ENCODE data around the gene DEXI. TPM values are rescaled to one million over a fixed set of nuclear protein-coding genes. Genes with fewer than 3 reads are reported as not detected.

Gene DEXI
- total RNA-seq, 4 donors from 2014 or later: 106 to 133 (median 125) TPM

DNA sequence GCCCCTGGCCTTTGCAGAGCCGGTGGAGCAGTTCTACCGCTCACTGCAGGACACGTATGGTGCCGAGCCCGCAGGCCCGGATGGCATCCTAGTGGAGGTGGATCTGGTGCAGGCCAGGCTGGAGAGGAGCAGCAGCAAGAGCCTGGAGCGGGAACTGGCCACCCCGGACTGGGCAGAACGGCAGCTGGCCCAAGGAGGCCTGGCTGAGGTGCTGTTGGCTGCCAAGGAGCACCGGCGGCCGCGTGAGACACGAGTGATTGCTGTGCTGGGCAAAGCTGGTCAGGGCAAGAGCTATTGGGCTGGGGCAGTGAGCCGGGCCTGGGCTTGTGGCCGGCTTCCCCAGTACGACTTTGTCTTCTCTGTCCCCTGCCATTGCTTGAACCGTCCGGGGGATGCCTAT is 35.8 kb downstream of the DEXI start:
- H3K27ac ChIP-seq (replicated peaks in 1 of 4): no peak overlapping the region
- TF ChIP-seq CTCF (IDR thresholded peaks at IDR 0.05) (no peak), POLR2A (IDR thresholded peaks at IDR 0.05; ENCODE audit: low read depth) (no peak), POLR2AphosphoS5 (IDR thresholded peaks at IDR 0.05) (no peak), EP300 (IDR thresholded peaks at IDR 0.05) (no peak)
- H3K36me3 ChIP-seq: peaks cover 0 to 53% (median 24%) of the 10 kb centered on the region in 4 donors
- DNase-seq (ENCODE audit: extremely low spot score): no peak
- no peaks in the 10 kb centered on the region for H3K4me1 ChIP-seq
- no peak overlapping the region for H3K4me3 ChIP-seq
- WGBS: 89% methylated on average over 14 of the region's 19 CpGs
- intact Hi-C loops (cut with DNase I): no loop called here
- H3K9me3 ChIP-seq: peaks cover 0 to 13% (median 3%) of the 10 kb centered on the region in 4 donors
- H3K27me3 ChIP-seq: peaks cover 0 to 6% (median 0%) of the 10 kb centered on the region in 4 donors

DNA sequence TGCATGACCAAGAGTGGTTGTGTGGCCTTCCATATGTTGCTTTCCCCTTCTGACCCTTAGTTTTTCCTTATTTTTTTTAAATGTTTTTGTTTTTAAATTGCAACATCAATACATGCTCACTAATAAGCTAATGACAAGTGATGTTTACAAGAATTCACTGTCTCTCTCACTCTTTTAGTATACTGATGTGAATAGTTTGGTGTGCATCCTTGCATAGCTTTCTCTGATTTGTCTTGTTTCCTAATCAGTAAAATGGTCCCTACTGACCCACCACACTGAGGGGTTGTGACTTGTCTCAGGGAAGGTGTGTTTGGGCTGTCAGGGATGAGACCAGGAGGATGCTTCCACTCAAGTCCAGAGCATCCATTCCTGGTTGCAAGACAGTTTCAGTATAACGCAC is 39.3 kb downstream of the DEXI start:
- no peak overlapping the region for H3K4me3 ChIP-seq
- intact Hi-C loops (cut with DNase I): no loop called here
- DNase-seq (ENCODE audit: extremely low spot score): no peak
- WGBS: 83% methylated on average over 1 of the region's 1 CpG
- H3K4me1 ChIP-seq: no peaks in the 10 kb centered on the region
- no peak overlapping the region for H3K27ac ChIP-seq (replicated peaks in 1 of 4)
- peaks cover 0 to 13% (median 3%) of the 10 kb centered on the region in 4 donors for H3K9me3 ChIP-seq
- peaks cover 0 to 10% (median 0%) of the 10 kb centered on the region in 4 donors for H3K27me3 ChIP-seq
- H3K36me3 ChIP-seq: peaks cover 0 to 59% (median 29%) of the 10 kb centered on the region in 4 donors
- TF ChIP-seq POLR2AphosphoS5 (IDR thresholded peaks at IDR 0.05): no peak
- TF ChIP-seq EP300 (IDR thresholded peaks at IDR 0.05): no peak
- TF ChIP-seq CTCF (IDR thresholded peaks at IDR 0.05): no peak

- Histone ChIP-seq H3K4me3 (no peak overlapping the region), H3K27me3 (peaks cover 0 to 33% (median 0%) of the 10 kb centered on the region in 4 donors), H3K9me3 (no peaks in the 10 kb centered on the region), H3K4me1 (peaks cover 0 to 7% (median 0%) of the 10 kb centered on the region in 4 donors), H3K27ac (replicated peaks in 1 of 4) (no peak overlapping the region), H3K36me3 (peaks cover 0 to 27% (median 6%) of the 10 kb centered on the region in 4 donors)
- 72% methylated on average over 5 of the region's 5 CpGs for WGBS
- TF ChIP-seq POLR2AphosphoS5 (IDR thresholded peaks at IDR 0.05) (no peak), POLR2A (IDR thresholded peaks at IDR 0.05; ENCODE audit: low read depth) (no peak), EP300 (IDR thresholded peaks at IDR 0.05) (no peak), CTCF (IDR thresholded peaks at IDR 0.05) (no peak)
- no peak for DNase-seq (ENCODE audit: extremely low spot score)
- intact Hi-C loops (cut with DNase I): no loop called here
Measured at GRCh38 chr16:10897134-10897533, 45.1 kb downstream of the DEXI start.

DNA sequence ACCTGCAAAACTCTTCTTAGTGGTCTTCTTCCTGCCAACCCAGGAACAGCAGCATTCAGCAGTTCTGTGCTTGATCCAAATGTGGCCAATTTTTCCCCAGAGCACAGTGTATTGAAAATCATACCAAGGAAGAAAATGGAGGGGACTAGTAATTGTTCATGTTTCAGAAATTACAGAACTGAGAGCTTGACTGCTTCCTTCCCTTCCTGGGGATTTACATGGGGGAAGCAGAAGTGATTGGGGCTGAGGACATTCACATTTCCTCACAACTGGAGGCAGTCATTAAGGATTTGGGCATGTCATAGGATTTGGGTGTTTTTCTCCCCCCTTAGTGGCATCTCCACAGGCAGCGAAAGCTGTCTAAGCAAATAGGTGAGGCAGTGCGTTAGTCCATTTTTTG is 45.5 kb downstream of the DEXI start:
- 82% methylated on average over 2 of the region's 2 CpGs for WGBS
- H3K36me3 ChIP-seq: peaks cover 0 to 23% (median 4%) of the 10 kb centered on the region in 4 donors

GRCh38 chr16:10896165-10896564 is 46.1 kb downstream of the DEXI start:
- Histone ChIP-seq H3K27me3 (peaks cover 0 to 24% (median 0%) of the 10 kb centered on the region in 4 donors), H3K36me3 (peaks cover 0 to 18% (median 3%) of the 10 kb centered on the region in 4 donors), H3K27ac (replicated peaks in 1 of 4) (no peak overlapping the region), H3K9me3 (no peaks in the 10 kb centered on the region), H3K4me1 (peaks cover 0 to 7% (median 0%) of the 10 kb centered on the region in 4 donors), H3K4me3 (no peak overlapping the region)
- intact Hi-C loops (cut with DNase I): no loop called here
- no peak for DNase-seq (ENCODE audit: extremely low spot score)
- 76% methylated on average over 3 of the region's 3 CpGs for WGBS
- TF ChIP-seq POLR2AphosphoS5 (IDR thresholded peaks at IDR 0.05): no peak
- no peak for TF ChIP-seq CTCF (IDR thresholded peaks at IDR 0.05)
- TF ChIP-seq EP300 (IDR thresholded peaks at IDR 0.05): no peak
- no peak for TF ChIP-seq POLR2A (IDR thresholded peaks at IDR 0.05; ENCODE audit: low read depth)

More for the DNA sequence above, 45.5 kb downstream of the DEXI start:
- no peak overlapping the region for H3K27ac ChIP-seq (replicated peaks in 1 of 4)
- H3K9me3 ChIP-seq: no peaks in the 10 kb centered on the region
- peaks cover 0 to 7% (median 0%) of the 10 kb centered on the region in 4 donors for H3K4me1 ChIP-seq
- no peak for TF ChIP-seq EP300 (IDR thresholded peaks at IDR 0.05)
- no peak for TF ChIP-seq POLR2AphosphoS5 (IDR thresholded peaks at IDR 0.05)
- H3K4me3 ChIP-seq: no peak overlapping the region
- intact Hi-C loops (cut with DNase I): no loop called here
- peaks cover 0 to 29% (median 0%) of the 10 kb centered on the region in 4 donors for H3K27me3 ChIP-seq
- no peak for DNase-seq (ENCODE audit: extremely low spot score)

All from esophagus muscularis mucosa (tissue), 4 donors.